ENCODE measurements around the gene ARHGAP24. TPM values are rescaled to one million over a fixed set of nuclear protein-coding genes. Genes with fewer than 3 reads are reported as not detected.

Gene ARHGAP24
- total and polyA plus RNA-seq, 10 of the 15 experiments (the other 5 are each of a cell fraction or from before 2014, with no cell fraction given) = 0.10 to 4.2 (median 0.52) TPM

DNA sequence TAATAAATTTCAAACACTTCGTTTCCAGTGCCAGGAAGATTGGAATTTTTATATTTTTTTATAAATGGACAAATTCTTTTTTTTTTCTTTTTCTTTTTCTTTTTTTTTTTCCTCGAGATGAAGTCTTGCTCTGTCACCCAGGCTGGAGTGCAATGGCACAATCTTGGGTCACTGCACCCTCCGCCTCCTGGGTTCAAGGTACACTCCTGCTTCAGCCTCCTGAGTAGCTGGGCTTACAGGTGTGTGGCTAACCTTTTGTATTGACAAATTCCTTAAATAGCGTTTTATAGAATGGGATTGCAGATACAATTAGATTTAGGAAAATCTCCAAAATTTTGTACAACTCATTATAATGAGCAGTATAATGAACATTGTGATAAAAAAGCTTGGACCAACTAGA lies 328.9 kb downstream of the ARHGAP24 start:
- no peak for FAIRE-seq
- H3K9me3 ChIP-seq (replicated peaks; ENCODE audit: control insufficient read depth, insufficient read depth, low read length) = no peaks in the 10 kb centered on the region
- H3K79me2 ChIP-seq (ENCODE audit: control insufficient read depth, insufficient read depth, low read length) = no peaks in the 10 kb centered on the region
- ChIA-PET SMC1A (ENCODE audit: uncharacterized antibody, unreplicated experiment) (interaction anchor here (0.6 to 1.5 kb wide), 5 partner anchors 8 to 21 kb away, joined by 3 to 5 read pairs (median 3); no protein-coding TSS in a partner anchor), POLR2A (no interaction called here), CTCF (interaction anchor here (1.2 kb wide), 3 partner anchors 8 to 22 kb away, joined by 3 to 4 read pairs (median 4); no protein-coding TSS in a partner anchor), RAD21 (ENCODE audit: unreplicated experiment) (interaction anchor here (1.7 kb wide), 1 partner anchor 25 kb away, joined by 4 read pairs; no protein-coding TSS in a partner anchor)
- no peak for DNase-seq (ENCODE audit: low read depth, low spot score)
- no peak for ATAC-seq
- H3K4me1 ChIP-seq (ENCODE audit: control insufficient read depth, insufficient read depth, low read length) = no peaks in the 10 kb centered on the region
- H3K4me3 ChIP-seq = no peak overlapping the region
- in situ Hi-C loops (cut with MboI) = no loop called here
- no peaks in the 10 kb centered on the region for H3K27me3 ChIP-seq (replicated peaks in 1 of 2; ENCODE audit: control insufficient read depth in 2 of 2, insufficient read depth in 2 of 2, low read length in 1 of 2)
- BruUV-seq (replicated peaks) = no TSS peak
- H3K9ac ChIP-seq (ENCODE audit: control insufficient read depth, insufficient read depth, low read length) = no peak overlapping the region
- 25% methylated on average over 4 of the region's 4 CpGs for WGBS (ENCODE audit: insufficient coverage, insufficient replicate concordance, low lambda C conversion rate, missing lambda C conversion rate)
- H3K36me3 ChIP-seq (ENCODE audit: control insufficient read depth in 2 of 2, insufficient read depth in 2 of 2, low read length in 1 of 2) = no peaks in the 10 kb centered on the region
- no peak overlapping the region for H3K27ac ChIP-seq (ENCODE audit: control insufficient read depth, insufficient read depth)
- intact Hi-C loops (cut with micrococcal nuclease; ENCODE audit: unreplicated experiment) = no loop called here
- no peaks in the 10 kb centered on the region for H4K20me1 ChIP-seq (ENCODE audit: control insufficient read depth, insufficient read depth)
- no peak overlapping the region for H3K4me2 ChIP-seq (ENCODE audit: control insufficient read depth, insufficient read depth)
- no peak overlapping the region for H2AFZ ChIP-seq (ENCODE audit: control insufficient read depth, low read depth, low read length)
- TF ChIP-seq TCF12 (IDR thresholded peaks at IDR 0.05; ENCODE audit: low read depth, low read length) (no peak), RAD51 (IDR thresholded peaks at IDR 0.05) (no peak), FOXK2 (IDR thresholded peaks at IDR 0.05) (no peak), SIN3A (IDR thresholded peaks at IDR 0.05; ENCODE audit: low read depth, low read length) (no peak), RFX5 (IDR thresholded peaks at IDR 0.05; ENCODE audit: low read depth, low read length) (no peak), RELB (IDR thresholded peaks at IDR 0.05; ENCODE audit: low read depth) (no peak), HDGF (IDR thresholded peaks at IDR 0.05) (no peak), IKZF2 (IDR thresholded peaks at IDR 0.05) (no peak), EZH2 (IDR thresholded peaks at IDR 0.05; ENCODE audit: borderline replicate concordance, control insufficient read depth, low read depth, low read length) (no peak), RELA (IDR thresholded peaks at IDR 0.05; ENCODE audit: borderline replicate concordance, partially characterized antibody) (no peak), RUNX3 (IDR thresholded peaks at IDR 0.05; ENCODE audit: low read length) (no peak)
- TF ChIP-seq, protein P1, sequence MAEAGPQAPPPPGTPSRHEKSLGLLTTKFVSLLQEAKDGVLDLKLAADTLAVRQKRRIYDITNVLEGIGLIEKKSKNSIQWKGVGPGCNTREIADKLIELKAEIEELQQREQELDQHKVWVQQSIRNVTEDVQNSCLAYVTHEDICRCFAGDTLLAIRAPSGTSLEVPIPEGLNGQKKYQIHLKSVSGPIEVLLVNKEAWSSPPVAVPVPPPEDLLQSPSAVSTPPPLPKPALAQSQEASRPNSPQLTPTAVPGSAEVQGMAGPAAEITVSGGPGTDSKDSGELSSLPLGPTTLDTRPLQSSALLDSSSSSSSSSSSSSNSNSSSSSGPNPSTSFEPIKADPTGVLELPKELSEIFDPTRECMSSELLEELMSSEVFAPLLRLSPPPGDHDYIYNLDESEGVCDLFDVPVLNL (IDR thresholded peaks at IDR 0.05; ENCODE audit: low read depth, low read length) = no peak
- TF ChIP-seq, protein P2, sequence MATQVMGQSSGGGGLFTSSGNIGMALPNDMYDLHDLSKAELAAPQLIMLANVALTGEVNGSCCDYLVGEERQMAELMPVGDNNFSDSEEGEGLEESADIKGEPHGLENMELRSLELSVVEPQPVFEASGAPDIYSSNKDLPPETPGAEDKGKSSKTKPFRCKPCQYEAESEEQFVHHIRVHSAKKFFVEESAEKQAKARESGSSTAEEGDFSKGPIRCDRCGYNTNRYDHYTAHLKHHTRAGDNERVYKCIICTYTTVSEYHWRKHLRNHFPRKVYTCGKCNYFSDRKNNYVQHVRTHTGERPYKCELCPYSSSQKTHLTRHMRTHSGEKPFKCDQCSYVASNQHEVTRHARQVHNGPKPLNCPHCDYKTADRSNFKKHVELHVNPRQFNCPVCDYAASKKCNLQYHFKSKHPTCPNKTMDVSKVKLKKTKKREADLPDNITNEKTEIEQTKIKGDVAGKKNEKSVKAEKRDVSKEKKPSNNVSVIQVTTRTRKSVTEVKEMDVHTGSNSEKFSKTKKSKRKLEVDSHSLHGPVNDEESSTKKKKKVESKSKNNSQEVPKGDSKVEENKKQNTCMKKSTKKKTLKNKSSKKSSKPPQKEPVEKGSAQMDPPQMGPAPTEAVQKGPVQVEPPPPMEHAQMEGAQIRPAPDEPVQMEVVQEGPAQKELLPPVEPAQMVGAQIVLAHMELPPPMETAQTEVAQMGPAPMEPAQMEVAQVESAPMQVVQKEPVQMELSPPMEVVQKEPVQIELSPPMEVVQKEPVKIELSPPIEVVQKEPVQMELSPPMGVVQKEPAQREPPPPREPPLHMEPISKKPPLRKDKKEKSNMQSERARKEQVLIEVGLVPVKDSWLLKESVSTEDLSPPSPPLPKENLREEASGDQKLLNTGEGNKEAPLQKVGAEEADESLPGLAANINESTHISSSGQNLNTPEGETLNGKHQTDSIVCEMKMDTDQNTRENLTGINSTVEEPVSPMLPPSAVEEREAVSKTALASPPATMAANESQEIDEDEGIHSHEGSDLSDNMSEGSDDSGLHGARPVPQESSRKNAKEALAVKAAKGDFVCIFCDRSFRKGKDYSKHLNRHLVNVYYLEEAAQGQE (IDR thresholded peaks at IDR 0.05; ENCODE audit: low read depth, low read length) = no peak
- TF ChIP-seq, protein P3, sequence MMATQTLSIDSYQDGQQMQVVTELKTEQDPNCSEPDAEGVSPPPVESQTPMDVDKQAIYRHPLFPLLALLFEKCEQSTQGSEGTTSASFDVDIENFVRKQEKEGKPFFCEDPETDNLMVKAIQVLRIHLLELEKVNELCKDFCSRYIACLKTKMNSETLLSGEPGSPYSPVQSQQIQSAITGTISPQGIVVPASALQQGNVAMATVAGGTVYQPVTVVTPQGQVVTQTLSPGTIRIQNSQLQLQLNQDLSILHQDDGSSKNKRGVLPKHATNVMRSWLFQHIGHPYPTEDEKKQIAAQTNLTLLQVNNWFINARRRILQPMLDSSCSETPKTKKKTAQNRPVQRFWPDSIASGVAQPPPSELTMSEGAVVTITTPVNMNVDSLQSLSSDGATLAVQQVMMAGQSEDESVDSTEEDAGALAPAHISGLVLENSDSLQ (IDR thresholded peaks at IDR 0.05) = no peak
- TF ChIP-seq, protein P4, sequence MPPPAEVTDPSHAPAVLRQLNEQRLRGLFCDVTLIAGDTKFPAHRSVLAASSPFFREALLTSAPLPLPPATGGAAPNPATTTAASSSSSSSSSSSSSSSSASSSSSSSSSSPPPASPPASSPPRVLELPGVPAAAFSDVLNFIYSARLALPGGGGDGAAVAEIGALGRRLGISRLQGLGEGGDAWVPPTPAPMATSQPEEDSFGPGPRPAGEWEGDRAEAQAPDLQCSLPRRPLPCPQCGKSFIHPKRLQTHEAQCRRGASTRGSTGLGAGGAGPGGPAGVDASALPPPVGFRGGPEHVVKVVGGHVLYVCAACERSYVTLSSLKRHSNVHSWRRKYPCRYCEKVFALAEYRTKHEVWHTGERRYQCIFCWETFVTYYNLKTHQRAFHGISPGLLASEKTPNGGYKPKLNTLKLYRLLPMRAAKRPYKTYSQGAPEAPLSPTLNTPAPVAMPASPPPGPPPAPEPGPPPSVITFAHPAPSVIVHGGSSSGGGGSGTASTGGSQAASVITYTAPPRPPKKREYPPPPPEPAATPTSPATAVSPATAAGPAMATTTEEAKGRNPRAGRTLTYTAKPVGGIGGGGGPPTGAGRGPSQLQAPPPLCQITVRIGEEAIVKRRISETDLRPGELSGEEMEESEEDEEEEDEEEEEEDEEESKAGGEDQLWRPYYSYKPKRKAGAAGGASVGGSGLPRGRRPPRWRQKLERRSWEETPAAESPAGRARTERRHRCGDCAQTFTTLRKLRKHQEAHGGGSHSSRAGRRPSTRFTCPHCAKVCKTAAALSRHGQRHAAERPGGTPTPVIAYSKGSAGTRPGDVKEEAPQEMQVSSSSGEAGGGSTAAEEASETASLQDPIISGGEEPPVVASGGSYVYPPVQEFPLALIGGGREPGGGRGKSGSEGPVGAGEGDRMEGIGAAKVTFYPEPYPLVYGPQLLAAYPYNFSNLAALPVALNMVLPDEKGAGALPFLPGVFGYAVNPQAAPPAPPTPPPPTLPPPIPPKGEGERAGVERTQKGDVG (CRISPR knock-in tag; IDR thresholded peaks at IDR 0.05) = no peak
